H1 (cell line): Measurements from ENCODE around the gene TYMS. TPM values are rescaled to one million over a fixed set of nuclear protein-coding genes. Genes with fewer than 3 reads are reported as not detected.

ENCODE experiments used
- CTCF ChIA-PET: fragments of 300-600 bp; sonication (Branson Sonifier 250); formaldehyde crosslinking; loops from one replicate; lab custom pipeline; 2021; ENCODE audit not compliant: partially characterized antibody; lab: Charles Lee
- POLR2A ChIA-PET: fragments of 300-600 bp; sonication (Branson Sonifier 250); formaldehyde crosslinking; loops from one replicate; lab custom pipeline; 2021; ENCODE audit warnings: inconsistent platforms; ENCODE audit not compliant: partially characterized antibody; lab: Charles Lee
- DNase-seq, 2 experiments: peaks; one replicate each; pipeline versions ENCODE4 v3.0.0 to v3.0.0-alpha.2; 2010 to 2022; ENCODE audit warnings: low spot score in 2 of 2, low read depth in 1 of 2, mixed read lengths in 1 of 2
- FAIRE-seq: peaks from 2 replicates; lab custom pipeline; 2011; peaks lifted over from hg19 to GRCh38; lab: Jason Lieb, UNC
- H2AFZ ChIP-seq: 2 replicates; pipeline ENCODE4 v1.8.1; 2012; ENCODE audit warnings: low read length, inconsistent platforms
- H2AK5ac ChIP-seq: 2 replicates; pipeline ENCODE4 v1.6.1; 2013; ENCODE audit warnings: low read depth, low read length
- H2BK120ac ChIP-seq: replicated peaks from 2 replicates; pipeline ENCODE3; 2013; ENCODE audit warnings: low read depth, low read length, inconsistent platforms
- H2BK12ac ChIP-seq: 2 replicates; pipeline ENCODE4 v1.6.1; 2013; ENCODE audit warnings: low read depth, low read length
- H2BK15ac ChIP-seq: 2 replicates; pipeline ENCODE4 v1.6.1; 2013; ENCODE audit warnings: low read length
- H2BK20ac ChIP-seq: 2 replicates; pipeline ENCODE4 v1.6.1; 2013; ENCODE audit warnings: low read length
- H2BK5ac ChIP-seq: 2 replicates; pipeline ENCODE4 v1.6.1; 2013; ENCODE audit warnings: low read depth, low read length
- H3K14ac ChIP-seq: 2 replicates; pipeline ENCODE4 v1.6.1; 2013; ENCODE audit warnings: inconsistent platforms; ENCODE audit not compliant: insufficient read length
- H3K18ac ChIP-seq: 2 replicates; pipeline ENCODE4 v1.6.1; 2013; ENCODE audit warnings: low read length; ENCODE audit errors: extremely low read depth
- H3K23ac ChIP-seq: 2 replicates; pipeline ENCODE4 v1.6.1; 2013; ENCODE audit warnings: inconsistent platforms; ENCODE audit not compliant: insufficient read length
- H3K23me2 ChIP-seq: 2 replicates; pipeline ENCODE4 v1.6.1; 2013; ENCODE audit warnings: low read depth, low read length
- H3K27ac ChIP-seq: 2 replicates; pipeline ENCODE4 v1.6.1; 2011; ENCODE audit warnings: low read depth, low read length, inconsistent platforms
- H3K27me3 ChIP-seq, 4 experiments: replicated peaks in 1 of 4; 1 replicate in 1 of 4; 2 replicates in 3 of 4; pipeline versions ENCODE4 v1.6.1 to v1.8.1; 2011 to 2013; ENCODE audit warnings: low read length in 3 of 4, mild to moderate bottlenecking in 3 of 4, inconsistent platforms in 2 of 4, mixed read lengths in 2 of 4, moderate library complexity in 1 of 4; ENCODE audit not compliant: control insufficient read depth in 3 of 4, insufficient read depth in 3 of 4; ENCODE audit errors: extremely low read depth in 1 of 4
- H3K36me3 ChIP-seq, 4 experiments: 2 replicates each; pipeline versions ENCODE4 v1.6.1 to v1.8.1; 2011 to 2013; ENCODE audit warnings: mild to moderate bottlenecking in 4 of 4, low read length in 3 of 4, moderate library complexity in 2 of 4, control low read depth in 1 of 4, inconsistent platforms in 1 of 4; ENCODE audit not compliant: insufficient read depth in 4 of 4, control insufficient read depth in 2 of 4
- H3K4ac ChIP-seq: replicated peaks from 2 replicates; pipeline ENCODE3; 2013; ENCODE audit warnings: low read length, low read depth, mixed read lengths, inconsistent platforms; ENCODE audit not compliant: insufficient read length
- H3K4me1 ChIP-seq, 4 experiments: replicated peaks in 1 of 4; 1 replicate in 1 of 4; 2 replicates in 3 of 4; pipeline versions ENCODE4 v1.6.1 to v1.8.1; 2011 to 2013; ENCODE audit warnings: low read length in 3 of 4, inconsistent platforms in 2 of 4, mixed read lengths in 1 of 4; ENCODE audit not compliant: insufficient read depth in 4 of 4, control insufficient read depth in 3 of 4
- H3K4me2 ChIP-seq, 2 experiments: 2 replicates each; pipeline versions ENCODE4 v1.6.1 to v1.8.1; 2011 to 2013; ENCODE audit warnings: low read depth in 2 of 2, low read length in 2 of 2, control low read depth in 1 of 2, inconsistent platforms in 1 of 2, mild to moderate bottlenecking in 1 of 2; ENCODE audit not compliant: insufficient read depth in 1 of 2
- H3K4me3 ChIP-seq, 4 experiments: fragments of 200-600, 300-600 bp in 1 of 4; sonication (generic), shearing (Covaris generic), sonication (Bioruptor Twin) in 1 of 4; 2 replicates each; pipeline versions ENCODE4 v1.5.1 to v1.8.1; 2011 to 2016; ENCODE audit warnings: low read length in 4 of 4, low read depth in 3 of 4, control low read depth in 2 of 4, inconsistent platforms in 2 of 4, mild to moderate bottlenecking in 2 of 4, mixed read lengths in 1 of 4, moderate library complexity in 1 of 4; ENCODE audit not compliant: insufficient read depth in 2 of 4; ENCODE audit errors: extremely low read depth in 1 of 4
- H3K56ac ChIP-seq: replicated peaks from 2 replicates; pipeline ENCODE3; 2013; ENCODE audit warnings: low read depth, mild to moderate bottlenecking, mixed read lengths, low read length, inconsistent platforms; ENCODE audit not compliant: insufficient read length
- H3K79me1 ChIP-seq: 2 replicates; pipeline ENCODE4 v1.6.1; 2013; ENCODE audit warnings: low read depth, low read length, control low read depth
- H3K79me2 ChIP-seq, 2 experiments: 2 replicates each; pipeline versions ENCODE4 v1.6.1 to v1.8.1; 2012 to 2013; ENCODE audit warnings: low read length in 2 of 2, mild to moderate bottlenecking in 2 of 2, inconsistent platforms in 1 of 2; ENCODE audit not compliant: insufficient read depth in 2 of 2, control insufficient read depth in 1 of 2
- H3K9ac ChIP-seq, 4 experiments: replicated peaks in 1 of 4; 1 replicate in 1 of 4; 2 replicates in 3 of 4; pipeline versions ENCODE4 v1.6.1 to v1.8.1; 2011 to 2013; ENCODE audit warnings: low read depth in 3 of 4, low read length in 3 of 4, control low read depth in 2 of 4, mild to moderate bottlenecking in 2 of 4, moderate library complexity in 2 of 4, inconsistent platforms in 1 of 4; ENCODE audit errors: extremely low read depth in 1 of 4
- H3K9me3 ChIP-seq, 2 experiments: 2 replicates each; pipeline versions ENCODE4 v1.6.1 to v1.8.1; 2012 to 2013; ENCODE audit warnings: mild to moderate bottlenecking in 2 of 2, moderate library complexity in 2 of 2, control low read depth in 1 of 2, inconsistent platforms in 1 of 2, low read depth in 1 of 2, low read length in 1 of 2, mixed read lengths in 1 of 2; ENCODE audit not compliant: insufficient read depth in 2 of 2
- H4K20me1 ChIP-seq, 2 experiments: replicated peaks in 1 of 2; 2 replicates each; pipeline versions ENCODE3 to v1.8.1; 2011 to 2013; ENCODE audit warnings: inconsistent platforms in 2 of 2, low read length in 2 of 2, mild to moderate bottlenecking in 1 of 2; ENCODE audit not compliant: insufficient read depth in 2 of 2, control insufficient read depth in 1 of 2
- H4K5ac ChIP-seq: 2 replicates; pipeline ENCODE4 v1.6.1; 2013; ENCODE audit warnings: low read length, low read depth, mixed read lengths, inconsistent platforms; ENCODE audit not compliant: insufficient read length
- H4K8ac ChIP-seq: 2 replicates; pipeline ENCODE4 v1.8.0; 2013; ENCODE audit warnings: mild to moderate bottlenecking, moderate library complexity, low read length, inconsistent platforms; ENCODE audit not compliant: insufficient read depth; ENCODE audit errors: extremely low read depth
- H4K91ac ChIP-seq: replicated peaks from 2 replicates; pipeline ENCODE3; 2013; ENCODE audit warnings: low read length, mixed read lengths, inconsistent platforms; ENCODE audit not compliant: insufficient read length
- KDM1A ChIP-seq: fragments of 200-600, 300-600 bp; sonication (generic); IDR thresholded peaks from 2 replicates; pipeline ENCODE4 v1.7.1; 2016; ENCODE audit warnings: mild to moderate bottlenecking, low read length, borderline replicate concordance
- SRF ChIP-seq: IDR thresholded peaks from 2 replicates; pipeline ENCODE4 v1.6.1; 2011; ENCODE audit warnings: mild to moderate bottlenecking, low read depth, low read length, moderate library complexity
- WGBS, 2 experiments: shearing (Covaris generic) in 1 of 2; methylation state at CpG; one replicate each; pipeline versions ENCODE4 v1.1.6 to v1.1.7; 2013 to 2015; ENCODE audit warnings: low lambda C conversion rate in 2 of 2, mixed read lengths in 2 of 2, inconsistent platforms in 1 of 2, low coverage in 1 of 2, missing lambda C conversion rate in 1 of 2; ENCODE audit not compliant: insufficient replicate concordance in 2 of 2, insufficient coverage in 1 of 2, insufficient read length in 1 of 2; ENCODE audit errors: extremely low coverage in 1 of 2, missing lambda C conversion rate in 1 of 2; 5-methylcytosine and 5-hydroxymethylcytosine counted together
- polyA plus RNA-seq, 7 experiments: library from polyadenylated mRNA; depleted of rRNA in 3 of 7; stranded (reverse) in 5 of 7; unstranded in 2 of 7; fragments of >200 nt in 5 of 7; fragments of 200-250 nt in 2 of 7; gene quantifications; 1 replicate in 5 of 7; 2 replicates in 1 of 7; 4 replicates in 1 of 7; pipeline versions ENCODE4 v1.2.1 to v1.2.3, GENCODE V29; 2011 to 2013; ENCODE audit warnings: missing spikeins in 2 of 7, mixed read lengths in 2 of 7
- total RNA-seq: library from RNA; stranded (reverse); fragmentation: NEBNext Ultra II Directional; extraction: Animal tissue kit (Norgen Biotek cat#: 25700); gene quantifications from 2 replicates; pipeline ENCODE4 v1.2.1, GENCODE V29; 2021

The TYMS gene
- total and polyA plus RNA-seq, 2 of the 8 experiments (the other 6 are each of a cell fraction or from before 2014, with no cell fraction given): 91.9 to 110 TPM

DNA sequence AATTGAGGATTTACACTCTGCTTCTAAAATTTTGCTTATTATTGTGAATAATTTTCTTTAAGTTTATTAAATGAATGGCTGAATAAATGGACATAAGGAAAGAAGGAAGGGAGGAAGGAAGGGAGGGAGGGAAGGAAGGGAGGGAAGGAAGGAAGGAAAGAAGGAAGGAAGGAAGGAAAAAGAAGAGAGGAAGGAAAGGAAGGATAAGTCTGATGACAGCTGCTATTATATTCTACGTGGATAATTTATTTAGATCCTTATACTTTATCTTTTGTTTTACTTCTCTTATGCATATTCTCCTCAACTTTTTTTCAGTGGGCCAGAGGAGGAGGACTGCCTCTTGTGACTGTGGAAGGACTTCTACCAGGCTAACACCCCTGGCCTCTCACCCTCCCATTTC, 43.3 kb upstream of the TYMS start:
- Histone ChIP-seq H3K4me2 (no peak overlapping the region), H3K56ac (no peak overlapping the region), H3K23ac (no peak overlapping the region), H2AK5ac (no peak overlapping the region), H3K9me3 (no peaks in the 10 kb centered on the region), H3K27ac (no peak overlapping the region), H4K5ac (no peak overlapping the region), H2BK12ac (no peak overlapping the region), H4K91ac (no peak overlapping the region), H3K14ac (no peak overlapping the region), H2BK5ac (no peak overlapping the region), H2AFZ (no peak overlapping the region), H3K4ac (no peak overlapping the region), H3K4me1 (no peaks in the 10 kb centered on the region), H3K79me1 (no peaks in the 10 kb centered on the region), H3K9ac (no peak overlapping the region), H3K36me3 (no peaks in the 10 kb centered on the region), H2BK15ac (no peak overlapping the region), H3K27me3 (no peaks in the 10 kb centered on the region), H4K8ac (no peak overlapping the region), H3K79me2 (no peaks in the 10 kb centered on the region), H3K18ac (no peak overlapping the region), H3K4me3 (no peak overlapping the region), H2BK120ac (no peak overlapping the region), H3K23me2 (no peaks in the 10 kb centered on the region; the same call in 1 of the 2 replicates), H4K20me1 (no peaks in the 10 kb centered on the region), H2BK20ac (no peak overlapping the region)
- 93% methylated on average over 1 of the region's 1 CpG; no CpG with 5 or more reads in 1 of the 2 experiments for WGBS, 2 experiments
- CTCF ChIA-PET: interaction anchor here (0.6 to 3.8 kb wide), 9 partner anchors 12 to 326 kb away, joined by 3 to 34 read pairs (median 5); no protein-coding TSS in a partner anchor
- FAIRE-seq (no peak), DNase-seq (no peak)
- TF ChIP-seq KDM1A (no peak), SRF (no peak)
- POLR2A ChIA-PET: no interaction called here
